ENCODE results near the gene TP53RK. TPM values are rescaled to one million over a fixed set of nuclear protein-coding genes. Genes with fewer than 3 reads are reported as not detected.

TP53RK gene
- total and polyA plus RNA-seq, 2 of the 4 experiments (the other 2 are of a cell fraction) = 8.7 to 10.6 TPM

DNA sequence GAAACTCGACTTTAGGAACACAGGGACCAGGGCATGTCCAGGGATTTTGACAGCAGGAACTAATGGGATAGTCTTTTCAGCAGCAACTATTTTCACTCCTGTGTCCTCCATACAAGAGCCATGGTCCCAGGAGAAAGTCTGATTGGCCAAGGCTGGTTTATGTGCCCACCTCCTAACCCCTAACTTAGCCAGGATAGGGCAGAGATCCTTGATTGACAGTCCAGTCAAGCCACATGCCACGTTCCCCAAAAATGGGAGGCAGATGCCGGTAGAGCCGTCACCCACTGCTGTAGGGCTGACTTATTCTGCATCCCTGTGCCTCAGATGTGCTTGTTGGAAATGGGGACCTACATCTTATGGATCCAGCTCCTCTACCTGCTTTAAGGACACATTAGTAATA lies 42.5 kb upstream of the TP53RK start:
- ChIA-PET CTCF (no interaction called here), POLR2A (ENCODE audit: unreplicated experiment) (no interaction called here)
- Histone ChIP-seq H3K9me3 (ENCODE audit: control insufficient read depth, insufficient read depth, low read length) (no peaks in the 10 kb centered on the region), H2AK9ac (replicated peaks; ENCODE audit: low read depth, low read length, poor library complexity) (no peak overlapping the region), H2AFZ (replicated peaks; ENCODE audit: low read length, poor library complexity) (no peak overlapping the region), H3K36me3 (ENCODE audit: control insufficient read depth, insufficient read depth, low read length) (peaks cover 57% of the 10 kb centered on the region), H2BK5ac (ENCODE audit: low read depth, low read length, poor library complexity, severe bottlenecking) (no peak overlapping the region), H2AK5ac (ENCODE audit: low read depth, low read length) (no peak overlapping the region), H3K56ac (ENCODE audit: extremely low read depth, insufficient read depth, low read length) (no peak overlapping the region), H3K27me3 (ENCODE audit: control insufficient read depth, insufficient read depth, low read length) (no peaks in the 10 kb centered on the region), H4K5ac (ENCODE audit: low read depth, low read length) (no peak overlapping the region), H4K8ac (ENCODE audit: low read depth in 2 of 2, low read length in 2 of 2) (no peak overlapping the region), H2BK15ac (ENCODE audit: low read depth, low read length) (no peak overlapping the region), H3K9ac (ENCODE audit: low read depth, low read length) (no peak overlapping the region), H3K9me1 (ENCODE audit: insufficient read depth, low read length) (peaks cover 11% of the 10 kb centered on the region; the same call in 1 of the 2 replicates), H3K4ac (ENCODE audit: low read depth, low read length) (no peak overlapping the region), H4K20me1 (ENCODE audit: insufficient read depth, low read length) (no peaks in the 10 kb centered on the region), H3K27ac (ENCODE audit: insufficient read depth, low read length) (no peak overlapping the region), H3K18ac (ENCODE audit: low read depth, low read length) (no peak overlapping the region), H3K14ac (replicated peaks; ENCODE audit: low read depth, low read length) (no peak overlapping the region), H3K79me1 (ENCODE audit: low read depth in 1 of 2, low read length in 2 of 2) (peaks cover 0 to 12% of the 10 kb centered on the region in 2 experiments; a peak in 1 of 4 replicates), H2BK120ac (ENCODE audit: low read depth, low read length) (no peak overlapping the region), H4K91ac (ENCODE audit: insufficient read depth, low read depth, low read length) (no peak overlapping the region), H3K4me3 (ENCODE audit: insufficient read depth, low read depth, low read length) (no peak overlapping the region), H2BK20ac (ENCODE audit: low read depth, low read length) (no peak overlapping the region), H3K23ac (ENCODE audit: low read depth, low read length) (no peak overlapping the region), H3K4me1 (ENCODE audit: control insufficient read depth, insufficient read depth, low read length) (peaks cover 5% of the 10 kb centered on the region), H3K4me2 (ENCODE audit: low read depth, low read length) (no peak overlapping the region)
- intact Hi-C loops (cut with micrococcal nuclease) (no loop called here), in situ Hi-C loops (cut with MboI; ENCODE audit: low sequenced_read_pairs) (no loop called here), dilution Hi-C loops (cut with HindIII; ENCODE audit: low sequenced_read_pairs, unreplicated experiment) (no loop called here)
- BruUV-seq (replicated peaks) = no TSS peak
- DNase-seq (no peak), ATAC-seq (ENCODE audit: low read depth) (no peak)
- no peak for TF ChIP-seq FOS (IDR thresholded peaks at IDR 0.05; ENCODE audit: low read depth, low read length)
- 85% methylated on average over 3 of the region's 4 CpGs; no CpG with 5 or more reads in 1 of the 2 experiments for WGBS, 2 experiments (ENCODE audit: extremely low coverage in 2 of 2, insufficient read length in 1 of 2)

Data from IMR-90 (cell line).